HepG2 (cell line): ENCODE data around the gene TBC1D20. TPM values are rescaled to one million over a fixed set of nuclear protein-coding genes. Genes with fewer than 3 reads are reported as not detected.

Experiments
- ATF7-NPFF ChIP-seq: sonication (generic); formaldehyde crosslinking; IDR thresholded peaks from 2 replicates; pipeline ENCODE4 v1.8.1; 2023; ENCODE audit warnings: mild to moderate bottlenecking, low read depth, missing genetic modification reagents, moderate library complexity
- ATM ChIP-seq: fragments of 450-650 bp; IDR thresholded peaks from 2 replicates; pipeline ENCODE4 v1.7.1; 2017; ENCODE audit warnings: mild to moderate bottlenecking, borderline replicate concordance
- BHLHE40 ChIP-seq: IDR thresholded peaks from 2 replicates; pipeline ENCODE4 v1.6.1; 2011; ENCODE audit warnings: low read length, improper control_type of control experiment
- CBX5 ChIP-seq: sonication (generic); formaldehyde crosslinking; IDR thresholded peaks from 2 replicates; pipeline ENCODE4 v1.4.0; 2020; ENCODE audit warnings: missing genetic modification reagents, borderline replicate concordance
- HNF1B ChIP-seq: sonication (generic); formaldehyde crosslinking; IDR thresholded peaks from 2 replicates; pipeline ENCODE4 v1.5.1; 2020; ENCODE audit warnings: mild to moderate bottlenecking, moderate library complexity, missing genetic modification reagents
- HNRNPH1 ChIP-seq: fragments of 200-400 bp; formaldehyde crosslinking; optimal IDR thresholded peaks from 2 replicates; pipeline ENCODE3; 2017; ENCODE audit warnings: mild to moderate bottlenecking, low read depth, low read length
- KDM1A ChIP-seq: IDR thresholded peaks from 2 replicates; pipeline ENCODE4 v1.6.1; 2016; ENCODE audit warnings: missing compliant biosample characterization
- NPAS2 ChIP-seq: sonication (generic); formaldehyde crosslinking; IDR thresholded peaks from 2 replicates; pipeline ENCODE4 v1.8.0; 2022; ENCODE audit warnings: mild to moderate bottlenecking, missing genetic modification reagents, borderline replicate concordance
- NR2C2 ChIP-seq: sonication (generic); formaldehyde crosslinking; IDR thresholded peaks from 2 replicates; pipeline ENCODE4 v1.4.0; 2020; ENCODE audit warnings: missing genetic modification reagents, mild to moderate bottlenecking, moderate library complexity, borderline replicate concordance
- PBX3 ChIP-seq: sonication (generic); formaldehyde crosslinking; IDR thresholded peaks from 2 replicates; pipeline ENCODE4 v1.8.1; 2023; ENCODE audit warnings: missing genetic modification reagents, inconsistent platforms, borderline replicate concordance
- SIX1 ChIP-seq: sonication (generic); formaldehyde crosslinking; IDR thresholded peaks from 2 replicates; pipeline ENCODE4 v1.4.0; 2020; ENCODE audit warnings: missing genetic modification reagents, borderline replicate concordance
- TFE3 ChIP-seq: IDR thresholded peaks from 2 replicates; pipeline ENCODE4 v1.6.1; 2016
- THAP8 ChIP-seq: sonication (generic); formaldehyde crosslinking; IDR thresholded peaks from 2 replicates; pipeline ENCODE4 v1.5.1; 2020; ENCODE audit warnings: missing genetic modification reagents, mild to moderate bottlenecking, borderline replicate concordance
- ZBTB49 ChIP-seq: sonication (generic); formaldehyde crosslinking; IDR thresholded peaks from 2 replicates; pipeline ENCODE4 v1.4.0; 2020; ENCODE audit warnings: missing genetic modification reagents, borderline replicate concordance
- ZMYM3 ChIP-seq: sonication (generic); formaldehyde crosslinking; IDR thresholded peaks from 2 replicates; pipeline ENCODE4 v1.5.1; 2020; ENCODE audit warnings: mild to moderate bottlenecking, missing genetic modification reagents
- ZNF121 ChIP-seq: sonication (generic); formaldehyde crosslinking; IDR thresholded peaks from 2 replicates; pipeline ENCODE4 v1.5.0; 2020; ENCODE audit warnings: mild to moderate bottlenecking, missing genetic modification reagents
- ZNF235 ChIP-seq: sonication (generic); formaldehyde crosslinking; IDR thresholded peaks from 2 replicates; pipeline ENCODE4 v1.8.1; 2023; ENCODE audit warnings: mild to moderate bottlenecking, missing genetic modification reagents, borderline replicate concordance
- ZNF713 ChIP-seq: sonication (generic); formaldehyde crosslinking; IDR thresholded peaks from 2 replicates; pipeline ENCODE4 v1.4.0; 2020; ENCODE audit warnings: mild to moderate bottlenecking, missing genetic modification reagents
- ZNF746 ChIP-seq: sonication (generic); formaldehyde crosslinking; IDR thresholded peaks from 2 replicates; pipeline ENCODE4 v1.8.0; 2022; ENCODE audit warnings: mild to moderate bottlenecking, missing genetic modification reagents
- ZNF747 ChIP-seq: sonication (generic); formaldehyde crosslinking; IDR thresholded peaks from 2 replicates; pipeline ENCODE4 v1.8.1; 2023; ENCODE audit warnings: missing genetic modification reagents, mild to moderate bottlenecking, borderline replicate concordance
- ZSCAN31 ChIP-seq: sonication (generic); formaldehyde crosslinking; IDR thresholded peaks from 2 replicates; pipeline ENCODE4 v1.5.0; 2020; ENCODE audit warnings: low read depth, mild to moderate bottlenecking, missing genetic modification reagents
- polyA plus RNA-seq, 8 experiments: library from polyadenylated mRNA; depleted of rRNA in 3 of 8; stranded (reverse) in 7 of 8; unstranded in 1 of 8; fragments of >200 nt; fragmentation: Illumina TruSeq in 4 of 8; extraction: Trizol in 4 of 8; gene quantifications; 2 replicates each; pipeline versions ENCODE4 v1.2.1 to v1.2.3, GENCODE V29; 2011 to 2016; ENCODE audit warnings: low read depth in 4 of 8, missing spikeins in 1 of 8, mixed read lengths in 1 of 8; ENCODE audit not compliant: insufficient read depth in 1 of 8
- total RNA-seq, 5 experiments: library from RNA; depleted of rRNA; stranded (reverse); fragments of >200 nt; fragmentation: Illumina TruSeq; extraction: Trizol; gene quantifications; 2 replicates each; pipeline ENCODE4 v1.2.3, GENCODE V29; 2016; ENCODE audit warnings: low read depth in 1 of 5

Gene TBC1D20
- total and polyA plus RNA-seq, 2 of the 13 experiments (the other 11 are each of a cell fraction or from before 2014, with no cell fraction given), result 36.6 to 47.1 TPM

- TF ChIP-seq THAP8 (CRISPR knock-in tag), result no peak
- no peak for TF ChIP-seq ZNF747 (CRISPR knock-in tag)
- TF ChIP-seq ZNF713 (CRISPR knock-in tag), result no peak
- TF ChIP-seq NPAS2 (CRISPR knock-in tag), result no peak
- TF ChIP-seq CBX5 (CRISPR knock-in tag), result 0 out of 2 replicates have a peak, but pooled peaks have one; percentile 22
- TF ChIP-seq ZNF235 (CRISPR knock-in tag), result no peak
- TF ChIP-seq PBX3, result no peak
- TF ChIP-seq BHLHE40, result no peak
- no peak for TF ChIP-seq TFE3 (CRISPR knock-in tag)
- no peak for TF ChIP-seq NR2C2 (CRISPR knock-in tag)
- TF ChIP-seq ZBTB49 (CRISPR knock-in tag), result no peak
- TF ChIP-seq ATF7-NPFF, result 0 out of 2 replicates have a peak, but pooled peaks have one; percentile 39
- TF ChIP-seq ZMYM3 (CRISPR knock-in tag), result peak; percentile 74
- no peak for TF ChIP-seq ATM
- TF ChIP-seq ZSCAN31 (CRISPR knock-in tag), result no peak
- no peak for TF ChIP-seq ZNF746 (CRISPR knock-in tag)
- TF ChIP-seq KDM1A (CRISPR knock-in tag), result 0 out of 2 replicates have a peak, but pooled peaks have one; percentile 29
- peak; percentile 65 for TF ChIP-seq HNF1B (CRISPR knock-in tag)
- no peak for TF ChIP-seq HNRNPH1
- no peak for TF ChIP-seq SIX1
- TF ChIP-seq ZNF121 (CRISPR knock-in tag), result no peak
These were observed 74.0 kb downstream of the TBC1D20 start (continued) for GRCh38 chr20:388034-388994.
